ENCODE measurements around the gene ARID3A. TPM values are rescaled to one million over a fixed set of nuclear protein-coding genes. Genes with fewer than 3 reads are reported as not detected.
"Not testable (repeated sequence)": the region's sequence is repeated elsewhere in the genome, so short reads cannot be mapped to it uniquely, and the experiment has no call there.

The ARID3A gene
- polyA plus RNA-seq, 1 donor = 28.3 TPM

GRCh38 chr19:891421-892200 lies 34.2 kb upstream of the ARID3A start:
- DNase-seq = not testable (repeated sequence)

- DNase-seq = no peak
Measured at GRCh38 chr19:892243-892893, 33.5 kb upstream of the ARID3A start.

- DNase-seq = peak; percentile 93
Measured at GRCh38 chr19:892894-893689, 32.7 kb upstream of the ARID3A start, which contains the start of the genes MED16 and RNU6-9. MED16 (minus strand) TSS chr19:893187; CDS start chr19:891131, 2,056 bp downstream. RNU6-9 (plus strand) TSS chr19:893484.

- no peak for DNase-seq
Measured at GRCh38 chr19:896434-896833, 29.4 kb upstream of the ARID3A start.

GRCh38 chr19:896999-897398 lies 28.8 kb upstream of the ARID3A start:
- DNase-seq = no peak

- no peak for DNase-seq
Measured at GRCh38 chr19:897442-898039, 28.3 kb upstream of the ARID3A start.

GRCh38 chr19:898663-899062 lies 27.2 kb upstream of the ARID3A start:
- peak; percentile 74 for DNase-seq

GRCh38 chr19:899336-900042 lies 26.3 kb upstream of the ARID3A start:
- DNase-seq = no peak

GRCh38 chr19:900043-900301 lies 25.9 kb upstream of the ARID3A start:
- DNase-seq = no peak

GRCh38 chr19:900302-901111 lies 25.3 kb upstream of the ARID3A start:
- DNase-seq = no peak

GRCh38 chr19:901216-902092 lies 24.4 kb upstream of the ARID3A start:
- DNase-seq = no peak

GRCh38 chr19:902093-902370 lies 23.8 kb upstream of the ARID3A start:
- no peak for DNase-seq

GRCh38 chr19:902446-903226 lies 23.2 kb upstream of the ARID3A start:
- no peak for DNase-seq

GRCh38 chr19:903266-903797 lies 22.5 kb upstream of the ARID3A start:
- DNase-seq = peak; percentile 76

GRCh38 chr19:904545-904944 lies 21.3 kb upstream of the ARID3A start:
- DNase-seq = no peak

GRCh38 chr19:906480-906879 lies 19.4 kb upstream of the ARID3A start:
- no peak for DNase-seq

- no peak for DNase-seq
Measured at GRCh38 chr19:907183-907853, 18.5 kb upstream of the ARID3A start.

- no peak for DNase-seq
Measured at GRCh38 chr19:911197-912033, 14.4 kb upstream of the ARID3A start.

Measured in left kidney (tissue), 2 donors.